ENCODE data around the gene UST.

Gene UST

GRCh38 chr6:148808786-148809304 is 62.0 kb downstream of the UST start:
- DNase-seq = no peak

DNA sequence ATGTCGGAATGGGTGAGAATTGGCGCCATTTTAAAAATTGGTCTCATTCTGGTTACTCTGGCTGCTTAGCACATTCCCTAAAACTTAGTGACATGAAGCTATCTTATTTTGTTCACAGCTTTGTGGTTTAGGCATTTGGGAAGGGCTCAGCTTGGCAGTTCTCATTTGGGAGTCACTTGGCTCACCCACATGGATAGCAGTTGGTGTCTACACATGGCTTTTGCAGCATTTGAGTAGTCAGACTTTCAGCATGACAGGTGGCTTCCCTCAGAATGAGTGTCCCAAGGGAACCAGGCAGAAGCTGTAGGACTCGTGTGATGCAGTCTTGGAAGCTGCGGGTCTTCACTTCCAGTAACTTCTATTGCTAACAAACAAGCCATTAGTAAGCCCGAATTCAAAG is 64.6 kb downstream of the UST start:
- DNase-seq = no peak

DNA sequence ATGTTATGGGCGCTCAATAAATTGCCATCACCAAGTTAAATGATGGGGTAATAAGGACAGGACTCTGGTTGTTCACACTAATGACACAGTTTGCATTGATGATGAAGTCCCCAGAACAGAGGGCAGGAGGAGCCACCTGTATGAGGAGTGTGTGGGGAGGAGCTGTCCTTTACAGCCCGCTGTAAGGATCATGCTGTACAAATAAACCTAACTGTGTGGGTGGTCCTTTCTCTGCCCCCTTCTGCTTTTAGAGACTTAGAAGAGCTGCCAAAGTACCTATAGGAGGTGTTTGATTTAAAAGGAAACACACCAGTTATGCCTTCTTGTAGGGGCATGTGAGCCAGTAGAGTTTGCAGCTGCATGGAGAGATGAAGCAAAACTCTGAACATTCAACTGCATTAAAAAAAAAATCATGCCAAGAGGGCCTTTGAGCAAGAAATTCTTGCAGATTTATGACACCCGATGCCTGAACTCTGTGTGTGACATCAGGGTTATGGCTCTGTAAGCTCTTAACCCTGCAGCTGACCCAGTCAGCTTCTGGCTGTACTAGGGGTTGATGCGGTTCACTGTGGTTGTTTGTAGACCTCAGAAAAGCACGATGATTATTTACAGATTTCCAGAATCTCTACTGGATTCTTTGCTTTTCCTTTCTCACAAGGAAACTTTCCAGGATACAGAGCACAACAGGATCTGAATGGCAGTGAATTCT is 67.4 kb downstream of the UST start:
- DNase-seq = no peak

DNA sequence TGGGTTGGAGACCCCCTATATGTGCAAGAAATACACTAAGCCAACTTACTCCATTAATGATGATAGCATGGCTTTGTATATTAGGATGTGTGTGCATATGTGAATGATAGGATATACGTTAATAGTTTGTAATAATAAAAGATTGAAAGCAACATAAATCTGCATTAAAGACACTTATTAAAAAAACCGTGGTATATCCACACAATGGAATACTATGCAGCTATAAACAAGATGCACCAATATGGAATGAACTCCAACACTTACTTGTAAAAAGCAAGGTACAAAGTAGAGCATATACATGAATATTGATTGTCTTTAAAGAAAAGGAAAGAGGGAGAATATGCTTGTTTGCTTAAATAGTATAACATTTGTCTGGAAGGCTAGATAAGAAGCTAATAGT is 68.0 kb downstream of the UST start:
- DNase-seq = no peak

GRCh38 chr6:148816117-148816516 is 69.3 kb downstream of the UST start:
- no peak for DNase-seq

DNA sequence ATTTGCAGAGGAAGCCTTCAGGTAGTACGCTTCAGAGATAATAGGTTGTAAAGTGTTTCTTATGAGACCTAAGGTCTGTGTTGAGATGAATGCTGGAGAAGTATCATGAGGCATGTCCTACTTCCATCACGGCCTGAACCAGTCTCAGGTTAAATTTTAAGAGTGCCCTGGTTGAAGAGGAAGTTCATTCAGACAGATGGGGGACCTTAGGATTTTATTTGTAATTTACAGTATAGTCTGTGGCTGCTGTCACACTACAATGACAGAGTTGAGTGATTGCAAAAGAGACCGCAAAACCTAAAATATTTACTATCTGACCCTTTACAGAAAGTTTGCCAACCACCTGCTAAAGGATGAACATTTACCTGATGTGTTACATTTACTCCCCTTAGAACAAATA is 70.9 kb downstream of the UST start:
- DNase-seq = no peak

DNA sequence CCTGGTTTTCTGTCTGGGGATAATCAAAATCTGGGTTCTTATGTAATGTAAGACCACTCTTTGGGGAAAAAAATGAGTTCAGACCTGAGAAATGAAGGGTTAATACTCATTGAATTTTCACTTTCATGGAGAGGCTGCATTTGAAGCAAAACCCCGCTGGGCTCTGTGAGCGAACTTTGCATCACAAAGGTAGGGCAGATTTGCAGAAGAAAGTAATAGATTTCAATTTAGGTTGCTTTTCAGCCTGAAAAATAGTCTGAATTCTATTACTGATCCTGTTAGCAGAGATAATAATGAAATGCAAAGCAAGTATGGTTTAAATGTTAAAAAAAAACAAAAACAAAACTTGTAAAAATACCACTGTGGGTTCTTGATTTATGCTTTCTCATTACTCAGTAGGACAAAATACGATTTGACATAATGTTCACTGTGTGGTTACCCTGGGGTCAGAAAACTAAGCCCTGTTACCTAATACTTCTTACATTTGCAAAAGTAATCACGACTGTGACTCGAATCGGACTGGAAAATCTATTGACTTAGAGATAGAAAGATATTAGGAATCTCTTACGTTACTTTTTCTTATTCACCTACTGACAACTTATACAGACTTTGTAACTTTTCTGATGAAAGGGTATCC is 72.2 kb downstream of the UST start:
- DNase-seq = no peak

DNA sequence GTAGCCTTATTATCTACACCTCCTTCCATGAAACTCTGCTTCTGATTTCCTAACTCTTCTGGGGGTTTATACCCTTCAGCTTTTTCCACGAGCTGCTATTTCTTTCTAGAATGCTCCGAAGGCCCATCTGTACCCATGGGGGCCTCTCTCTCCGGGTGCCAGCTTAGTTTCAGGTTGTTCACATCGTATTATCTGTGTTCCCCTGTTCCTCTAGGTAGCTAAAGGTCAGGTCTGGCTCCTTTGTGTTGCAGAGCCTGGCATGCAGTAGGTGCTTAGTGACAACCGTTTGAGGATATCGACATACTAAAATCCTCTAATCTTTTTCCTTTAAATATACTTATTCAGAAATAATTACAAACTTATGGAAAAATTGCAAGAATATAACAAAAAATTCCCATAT is 73.0 kb downstream of the UST start:
- DNase-seq = no peak

GRCh38 chr6:148822819-148823218 is 76.0 kb downstream of the UST start:
- no peak for DNase-seq

DNA sequence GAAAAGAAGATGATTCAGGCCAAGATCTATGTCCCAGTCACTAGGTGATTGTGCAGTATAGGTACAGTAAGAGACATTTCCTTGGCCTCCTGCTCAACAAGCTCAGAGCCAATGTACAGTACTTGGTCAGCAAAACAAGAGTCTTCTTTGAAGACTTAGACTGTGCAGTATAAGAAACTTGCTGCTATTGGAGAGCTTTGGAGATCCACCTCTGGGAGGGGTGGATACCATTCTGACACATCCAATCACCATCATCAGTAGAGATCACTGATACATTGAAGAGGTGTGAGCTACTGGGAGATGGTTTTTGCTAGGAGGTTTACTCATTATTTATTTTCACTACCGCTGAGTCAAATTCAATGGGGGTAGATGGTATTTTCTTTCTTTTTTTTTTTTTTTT is 77.5 kb downstream of the UST start:
- no peak for DNase-seq

DNA sequence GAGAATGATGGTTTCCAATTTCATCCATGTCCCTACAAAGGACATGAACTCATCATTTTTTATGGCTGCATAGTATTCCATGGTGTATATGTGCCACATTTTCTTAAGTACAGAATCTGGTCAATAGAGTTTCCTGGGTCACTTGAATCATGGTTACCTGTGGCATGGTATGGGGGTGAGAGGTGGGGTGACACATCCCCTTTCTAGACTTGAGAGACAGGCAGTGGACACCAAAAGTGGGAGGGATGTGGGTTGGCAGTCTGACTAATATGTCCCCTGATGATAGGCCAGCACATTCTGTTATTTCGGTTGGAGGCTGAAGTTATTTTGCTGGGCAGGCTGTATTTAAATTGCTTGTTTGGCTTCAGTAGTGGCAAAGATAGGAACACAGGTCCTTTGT is 78.1 kb downstream of the UST start:
- DNase-seq = no peak

DNA sequence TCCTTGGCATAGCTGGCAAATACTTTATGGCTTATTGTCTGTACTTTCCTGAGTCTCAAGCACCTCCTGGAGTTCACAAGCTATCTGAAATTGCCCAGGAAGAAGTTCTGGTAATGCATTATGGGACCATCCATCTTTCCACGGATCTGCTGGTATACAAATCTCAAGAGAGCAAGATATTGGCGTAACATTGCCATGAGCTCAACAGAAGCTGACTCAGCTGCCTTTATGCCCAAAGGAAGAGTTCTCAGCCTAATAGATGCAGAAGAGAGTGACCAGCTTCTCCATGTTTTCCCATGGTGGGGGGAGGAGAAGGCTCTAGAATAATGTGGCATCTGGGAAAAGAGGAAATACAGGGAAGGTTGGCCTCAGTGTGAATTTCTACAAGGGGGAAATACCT is 78.7 kb downstream of the UST start:
- DNase-seq = no peak

DNA sequence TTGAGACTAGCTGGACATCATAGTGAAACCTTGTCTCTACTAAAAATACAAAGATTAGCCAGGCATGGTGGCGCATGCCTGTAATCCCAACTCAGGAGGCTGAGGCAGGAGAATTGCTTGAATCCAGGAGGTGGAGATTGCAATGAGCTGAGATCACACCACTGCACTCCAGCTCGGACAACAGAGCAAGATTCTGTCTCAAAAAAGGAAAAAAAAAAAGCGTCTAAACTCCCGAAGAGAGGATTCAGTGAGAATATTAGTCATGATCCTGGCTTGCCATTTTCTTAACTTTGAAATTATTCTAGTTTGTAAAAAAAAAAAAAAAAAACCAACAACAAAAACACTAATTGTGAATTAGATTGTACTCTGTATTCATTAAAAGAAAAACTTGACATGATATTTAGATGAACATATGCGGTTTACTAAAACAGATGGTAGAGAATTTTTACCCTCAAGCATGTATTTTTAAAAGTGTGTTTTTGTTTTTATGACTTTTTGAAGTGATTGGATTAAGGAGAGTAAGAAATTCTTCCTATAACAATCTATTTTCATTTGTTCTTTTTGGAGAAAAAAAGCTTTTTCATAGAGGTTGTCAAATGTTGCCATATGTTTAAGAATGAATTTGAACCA is 80.7 kb downstream of the UST start:
- DNase-seq = no peak

DNA sequence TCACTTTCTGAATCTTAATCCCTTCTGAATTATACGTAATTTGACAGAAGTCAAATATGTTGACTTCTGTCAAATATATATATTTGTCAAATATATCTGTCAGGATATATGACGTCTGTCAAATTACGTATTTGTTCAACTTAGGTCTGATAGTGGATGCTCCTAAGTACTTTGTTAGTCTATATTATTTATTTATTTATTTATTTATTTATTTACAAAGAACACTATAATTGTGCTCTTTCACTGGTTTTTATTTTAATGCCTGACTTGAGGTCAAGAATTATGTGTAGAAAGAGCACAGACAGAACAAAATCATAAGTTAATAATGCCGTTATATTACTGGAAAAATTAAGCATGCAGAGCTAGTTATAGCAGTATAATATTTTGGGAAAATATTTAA is 81.2 kb downstream of the UST start:
- DNase-seq = no peak

DNA sequence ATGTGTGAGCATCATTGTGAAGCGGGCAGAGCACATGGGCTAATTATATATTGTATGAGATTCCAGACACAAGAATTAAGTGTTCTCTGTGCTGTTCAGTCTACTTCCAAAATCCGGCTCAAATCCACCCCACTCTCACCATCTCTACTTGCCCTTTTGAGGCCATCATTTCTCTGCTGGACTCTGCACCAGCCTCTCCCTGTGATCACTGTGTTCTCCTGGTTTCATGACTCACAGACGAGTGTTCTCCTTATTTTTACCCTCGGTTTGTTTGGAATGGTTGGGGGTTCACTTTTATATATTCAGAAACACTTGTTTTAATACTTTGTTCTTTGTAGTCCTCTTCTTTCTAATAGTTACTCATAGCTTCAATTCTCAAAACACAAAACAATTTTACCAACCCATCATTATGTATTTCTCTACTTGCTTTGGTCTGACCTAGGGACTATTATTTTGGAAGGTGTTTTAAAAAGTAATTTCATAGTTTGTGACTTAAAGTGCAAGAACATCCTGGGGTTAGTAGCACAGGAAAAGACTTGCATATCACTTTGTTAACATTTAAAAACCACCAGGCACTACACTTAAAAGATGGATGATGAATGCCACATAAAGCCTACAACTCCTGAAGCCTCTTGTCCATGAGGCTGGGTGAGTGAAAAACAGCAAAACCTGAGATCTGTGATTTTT is 82.7 kb downstream of the UST start:
- DNase-seq = no peak

DNA sequence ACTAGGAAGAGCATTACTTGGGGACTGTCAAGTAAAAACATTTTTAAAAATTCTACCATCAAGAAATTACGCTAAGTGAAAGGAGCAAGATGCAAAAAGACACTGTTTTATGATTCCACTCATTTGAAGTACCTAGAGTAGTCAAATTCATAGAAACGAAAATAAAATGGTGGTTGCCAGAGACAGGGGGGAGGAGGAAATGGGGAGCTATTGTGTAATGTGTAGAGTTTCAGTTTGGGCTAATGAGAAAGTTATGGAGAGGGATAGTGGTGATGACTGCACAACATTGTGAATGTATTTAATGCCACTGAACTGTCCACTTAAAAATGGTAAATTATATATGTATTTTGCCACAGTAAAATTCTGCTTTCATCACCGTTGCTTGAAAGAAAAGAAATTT is 83.8 kb downstream of the UST start:
- no peak for DNase-seq

DNA sequence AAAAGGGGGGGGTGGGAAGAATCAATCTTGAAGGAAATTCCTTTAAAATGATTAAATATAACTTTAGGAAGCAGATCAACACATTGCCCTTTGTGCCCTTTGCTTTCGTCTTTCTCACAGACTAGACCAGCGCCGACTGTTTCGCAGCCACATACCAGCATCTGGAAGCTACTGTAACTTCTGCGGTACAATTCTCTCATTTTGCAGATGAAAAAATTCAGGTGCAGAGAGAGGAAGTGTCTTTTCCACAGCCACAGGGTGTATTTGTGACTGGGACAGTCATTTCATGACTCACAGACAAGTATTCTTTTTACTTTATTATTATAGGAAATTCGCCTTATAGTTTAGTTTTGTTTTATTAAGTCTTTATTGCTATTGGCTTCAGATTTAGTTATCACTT is 84.2 kb downstream of the UST start:
- DNase-seq = peak; percentile 23

- DNase-seq = no peak
Measured at GRCh38 chr6:148831531-148831930, 84.7 kb downstream of the UST start.

GRCh38 chr6:148835920-148836441 is 89.2 kb downstream of the UST start:
- DNase-seq = no peak

GRCh38 chr6:148836751-148837150 is 89.9 kb downstream of the UST start:
- no peak for DNase-seq

GRCh38 chr6:148837941-148838340 is 91.1 kb downstream of the UST start:
- no peak for DNase-seq

GRCh38 chr6:148839044-148839443 is 92.2 kb downstream of the UST start:
- DNase-seq = no peak

- no peak for DNase-seq
Measured at GRCh38 chr6:148840256-148840655, 93.4 kb downstream of the UST start.
